Measurements from ENCODE around the gene EPHB6. TPM values are rescaled to one million over a fixed set of nuclear protein-coding genes. Genes with fewer than 3 reads are reported as not detected.

Gene EPHB6, protein sequence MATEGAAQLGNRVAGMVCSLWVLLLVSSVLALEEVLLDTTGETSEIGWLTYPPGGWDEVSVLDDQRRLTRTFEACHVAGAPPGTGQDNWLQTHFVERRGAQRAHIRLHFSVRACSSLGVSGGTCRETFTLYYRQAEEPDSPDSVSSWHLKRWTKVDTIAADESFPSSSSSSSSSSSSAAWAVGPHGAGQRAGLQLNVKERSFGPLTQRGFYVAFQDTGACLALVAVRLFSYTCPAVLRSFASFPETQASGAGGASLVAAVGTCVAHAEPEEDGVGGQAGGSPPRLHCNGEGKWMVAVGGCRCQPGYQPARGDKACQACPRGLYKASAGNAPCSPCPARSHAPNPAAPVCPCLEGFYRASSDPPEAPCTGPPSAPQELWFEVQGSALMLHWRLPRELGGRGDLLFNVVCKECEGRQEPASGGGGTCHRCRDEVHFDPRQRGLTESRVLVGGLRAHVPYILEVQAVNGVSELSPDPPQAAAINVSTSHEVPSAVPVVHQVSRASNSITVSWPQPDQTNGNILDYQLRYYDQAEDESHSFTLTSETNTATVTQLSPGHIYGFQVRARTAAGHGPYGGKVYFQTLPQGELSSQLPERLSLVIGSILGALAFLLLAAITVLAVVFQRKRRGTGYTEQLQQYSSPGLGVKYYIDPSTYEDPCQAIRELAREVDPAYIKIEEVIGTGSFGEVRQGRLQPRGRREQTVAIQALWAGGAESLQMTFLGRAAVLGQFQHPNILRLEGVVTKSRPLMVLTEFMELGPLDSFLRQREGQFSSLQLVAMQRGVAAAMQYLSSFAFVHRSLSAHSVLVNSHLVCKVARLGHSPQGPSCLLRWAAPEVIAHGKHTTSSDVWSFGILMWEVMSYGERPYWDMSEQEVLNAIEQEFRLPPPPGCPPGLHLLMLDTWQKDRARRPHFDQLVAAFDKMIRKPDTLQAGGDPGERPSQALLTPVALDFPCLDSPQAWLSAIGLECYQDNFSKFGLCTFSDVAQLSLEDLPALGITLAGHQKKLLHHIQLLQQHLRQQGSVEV
- 35.9 and 45.9 TPM in 2 replicates for total RNA-seq (2014; rRNA removed; shearing (Covaris generic))

DNA sequence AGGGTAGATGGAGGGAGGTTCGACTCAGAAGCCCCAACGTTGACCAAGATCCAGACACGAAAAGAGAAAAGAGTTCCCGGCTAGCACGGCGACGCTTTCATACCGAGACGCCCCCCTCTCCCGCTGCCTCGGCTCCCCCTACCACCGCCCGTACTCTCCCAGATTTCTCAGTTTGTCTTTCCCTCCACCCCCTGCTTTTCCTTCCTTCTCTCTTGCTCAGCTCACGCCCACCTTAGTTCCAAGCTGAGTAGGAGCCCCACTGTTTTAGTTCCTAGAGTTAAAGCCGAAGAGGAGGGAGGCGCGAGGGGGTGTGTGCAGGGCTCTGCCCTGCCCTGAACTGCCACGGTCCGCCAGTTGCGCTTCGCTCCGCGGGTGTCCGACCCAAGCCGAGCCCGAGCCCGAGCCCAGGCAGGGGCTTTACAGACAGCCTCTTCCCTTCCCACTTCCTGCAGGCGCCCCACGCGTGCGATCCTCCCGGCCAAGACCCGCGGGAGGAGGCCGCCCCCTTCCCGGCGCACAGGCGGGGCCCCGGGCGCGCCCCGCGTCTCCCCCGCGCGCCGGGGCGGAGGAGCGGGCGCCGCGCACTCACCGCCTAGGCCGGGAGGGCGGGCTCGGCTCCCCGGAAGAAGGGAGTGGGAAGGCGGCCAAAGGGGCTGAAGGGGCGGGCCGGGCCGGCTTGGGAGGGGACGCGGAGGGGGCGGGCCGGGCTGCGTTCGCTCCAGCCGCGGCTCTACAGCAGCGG, at the start of gene EPHB6:
TSS of gene EPHB6 (plus strand) at position 705 of the 742 bp plus-strand sequence. CDS start 8,152 bp downstream, outside the sequence.
- peak; percentile 80 for DNase-seq (ENCODE audit: low spot score)

GRCh38 chr7:142805350-142806021, 49.4 kb upstream of the EPHB6 start:
- DNase-seq (ENCODE audit: low spot score) = no peak

DNA sequence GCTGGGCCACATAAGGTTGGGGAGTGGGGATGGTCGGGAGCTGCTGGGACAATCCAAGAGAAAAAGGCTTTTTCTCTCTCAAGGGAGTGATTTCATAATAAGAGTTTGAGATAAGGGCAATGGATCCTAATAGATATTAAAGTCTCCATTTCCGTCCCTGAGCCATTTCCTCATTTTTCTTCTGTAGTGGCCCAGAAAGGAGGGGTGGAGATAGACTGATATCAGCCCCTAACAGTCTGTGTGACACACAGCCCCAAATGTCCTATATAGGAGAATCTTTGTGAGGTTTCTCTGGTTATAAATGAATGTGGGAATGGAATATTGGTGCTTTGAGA, 48.9 kb upstream of the EPHB6 start:
- no peak for DNase-seq (ENCODE audit: low spot score)

DNA sequence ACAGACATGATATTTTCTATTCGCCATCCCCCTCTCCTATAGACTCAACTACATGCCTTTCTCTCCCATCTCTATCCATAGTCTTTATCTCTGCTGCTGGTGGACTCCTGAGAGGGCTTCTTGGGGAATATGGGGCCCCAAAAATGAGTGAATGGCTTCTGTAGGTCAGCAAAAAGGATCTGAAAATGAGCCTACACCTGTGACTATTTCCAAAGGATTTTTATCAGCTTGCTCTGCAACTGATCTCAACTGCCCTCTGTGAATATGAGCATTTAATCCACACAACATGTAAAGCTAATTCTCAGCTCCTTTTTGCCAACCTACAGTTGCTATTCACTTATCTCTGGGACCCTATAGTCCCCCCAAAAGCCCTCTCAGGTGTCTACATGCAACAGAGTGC, 47.9 kb upstream of the EPHB6 start:
- DNase-seq (ENCODE audit: low spot score) = no peak

- DNase-seq (ENCODE audit: low spot score) = no peak
Measured at GRCh38 chr7:142807855-142808460, 46.9 kb upstream of the EPHB6 start.

DNA sequence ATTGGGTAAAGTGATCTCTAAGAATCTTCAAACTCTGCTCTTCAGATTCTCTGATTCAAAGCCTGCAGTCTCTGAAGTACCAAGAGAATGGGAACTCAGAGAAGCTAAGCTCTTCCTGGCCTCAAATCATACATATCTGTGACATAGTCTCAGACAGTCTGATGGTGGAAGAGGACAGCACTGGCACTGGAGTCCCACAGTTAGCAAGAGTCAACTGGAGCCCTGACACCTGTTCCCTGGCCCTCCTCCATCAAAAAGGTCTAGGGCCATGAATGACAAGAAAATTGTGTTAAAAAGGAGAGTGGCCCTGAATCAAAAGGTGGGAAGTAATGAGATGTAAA, 46.4 kb upstream of the EPHB6 start:
- DNase-seq (ENCODE audit: low spot score) = no peak

DNA sequence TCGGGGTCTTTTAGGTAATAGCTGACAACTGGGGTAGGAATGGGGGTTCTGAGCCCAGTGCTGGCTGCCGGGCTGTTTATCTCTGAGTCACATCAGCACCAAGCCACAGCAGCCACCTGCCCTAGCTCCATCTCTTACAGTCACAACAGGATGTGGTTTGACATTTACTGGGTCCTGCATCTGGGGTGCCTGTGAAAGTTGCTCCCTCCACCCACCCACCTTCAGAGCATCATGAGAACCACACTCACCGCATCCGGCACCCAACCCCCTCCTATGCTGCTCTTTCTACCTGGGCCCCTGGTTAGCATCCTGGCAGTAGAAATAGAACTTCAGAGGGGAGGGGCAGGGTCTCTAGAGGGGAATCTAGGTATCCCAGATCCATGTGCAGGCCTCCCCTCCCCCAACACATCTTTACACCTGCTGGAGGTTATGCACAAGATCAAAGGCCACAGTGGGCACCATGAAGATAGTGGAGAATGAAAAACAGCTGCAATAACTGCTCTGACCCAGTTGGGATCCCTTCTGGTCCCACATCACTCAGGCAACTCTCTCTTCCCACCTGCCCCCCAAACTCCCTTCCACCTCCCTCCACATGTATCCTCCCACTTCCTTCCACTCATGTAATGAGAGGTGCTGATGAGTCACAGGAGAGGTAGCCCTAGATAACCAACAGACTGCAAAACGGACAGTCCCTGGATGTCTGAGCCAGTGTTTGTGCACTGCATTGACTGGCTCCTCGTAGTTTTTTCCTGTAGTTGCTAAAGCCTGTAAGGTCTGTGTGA, 45.9 kb upstream of the EPHB6 start:
- DNase-seq (ENCODE audit: low spot score) = peak; percentile 88

- DNase-seq (ENCODE audit: low spot score) = no peak
Measured at GRCh38 chr7:142809671-142810070, 45.2 kb upstream of the EPHB6 start.

GRCh38 chr7:142811154-142811737, 43.6 kb upstream of the EPHB6 start:
- DNase-seq (ENCODE audit: low spot score) = peak; percentile 77

DNA sequence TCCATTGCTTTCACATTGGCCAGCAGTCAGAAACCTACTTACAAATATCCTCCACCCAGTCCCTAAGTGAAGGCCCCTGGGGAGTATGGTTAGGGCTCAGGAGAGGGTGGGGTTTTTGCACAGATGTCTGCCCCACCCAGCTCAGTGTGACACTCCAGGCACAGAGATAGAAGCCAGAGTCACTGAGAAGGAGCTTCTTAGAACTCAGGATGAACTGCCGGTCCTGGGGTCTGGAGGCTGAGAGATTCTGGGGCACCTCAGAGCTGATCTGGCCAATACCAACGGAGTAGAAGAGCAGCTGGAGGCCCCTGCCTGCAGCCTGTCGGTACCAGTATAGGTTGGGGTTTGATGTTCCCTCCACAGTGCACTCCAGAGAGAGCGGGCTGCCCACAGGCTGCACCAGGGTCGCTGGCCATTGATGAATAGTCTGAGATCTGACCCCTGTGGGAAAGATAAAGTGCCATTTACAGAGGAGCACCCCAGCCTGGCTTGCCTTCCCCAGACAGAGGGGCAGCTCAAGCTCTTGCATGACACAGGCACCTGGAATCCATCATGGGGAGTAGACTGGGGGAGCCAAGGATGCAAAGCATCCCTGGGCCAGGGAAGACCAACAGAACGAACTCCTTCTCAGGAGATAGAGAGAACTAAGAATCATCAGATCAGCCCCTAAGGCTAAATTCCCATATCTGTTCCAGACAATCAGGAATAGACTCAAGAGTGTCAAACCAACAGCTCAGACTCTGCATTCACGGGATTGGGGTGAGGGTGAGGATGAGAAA, 42.2 kb upstream of the EPHB6 start:
- DNase-seq (ENCODE audit: low spot score) = no peak

GRCh38 chr7:142813226-142813625, 41.6 kb upstream of the EPHB6 start:
- peak; percentile 87 for DNase-seq (ENCODE audit: low spot score)

- no peak for DNase-seq (ENCODE audit: low spot score)
Measured at GRCh38 chr7:142813699-142814098, 41.2 kb upstream of the EPHB6 start.

DNA sequence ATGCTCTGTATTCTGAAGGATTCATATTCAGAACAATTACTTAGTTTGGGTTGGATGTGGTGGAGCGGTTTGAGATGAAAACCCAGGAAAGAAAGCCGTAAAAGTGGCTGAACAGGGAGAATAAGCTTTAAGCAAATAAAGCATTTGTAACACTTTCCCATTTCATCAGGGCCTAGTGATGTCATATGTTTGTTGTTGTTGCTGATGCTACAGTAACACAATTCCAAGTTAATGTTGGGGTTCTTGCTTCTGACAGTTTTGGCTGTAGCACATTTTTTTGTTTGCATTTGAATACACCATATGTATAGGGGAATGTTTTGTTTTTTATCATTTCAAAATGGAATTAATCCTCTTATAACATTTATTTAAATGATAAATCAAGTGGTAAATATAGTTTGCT, 40.4 kb upstream of the EPHB6 start:
- DNase-seq (ENCODE audit: low spot score) = peak; percentile 44

DNA sequence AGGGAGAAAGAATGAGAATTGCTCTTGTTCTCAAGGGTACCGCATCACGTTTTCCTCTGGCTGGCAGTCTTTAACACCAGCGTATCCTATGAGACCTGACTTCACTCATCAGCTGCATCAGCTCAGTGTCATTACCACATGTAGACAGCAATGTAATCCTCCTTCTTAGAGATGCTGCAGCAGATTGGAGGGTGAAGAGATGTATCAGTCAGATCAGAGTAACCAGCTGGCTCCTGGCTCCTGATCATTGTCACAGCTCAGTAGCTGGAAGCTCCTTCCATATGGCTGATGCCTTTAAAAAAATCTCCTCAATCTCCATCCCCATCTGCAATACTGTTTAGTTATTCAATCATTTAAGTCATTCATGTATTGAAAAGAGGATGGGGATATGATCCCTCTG, 39.7 kb upstream of the EPHB6 start:
- no peak for DNase-seq (ENCODE audit: low spot score)

DNA sequence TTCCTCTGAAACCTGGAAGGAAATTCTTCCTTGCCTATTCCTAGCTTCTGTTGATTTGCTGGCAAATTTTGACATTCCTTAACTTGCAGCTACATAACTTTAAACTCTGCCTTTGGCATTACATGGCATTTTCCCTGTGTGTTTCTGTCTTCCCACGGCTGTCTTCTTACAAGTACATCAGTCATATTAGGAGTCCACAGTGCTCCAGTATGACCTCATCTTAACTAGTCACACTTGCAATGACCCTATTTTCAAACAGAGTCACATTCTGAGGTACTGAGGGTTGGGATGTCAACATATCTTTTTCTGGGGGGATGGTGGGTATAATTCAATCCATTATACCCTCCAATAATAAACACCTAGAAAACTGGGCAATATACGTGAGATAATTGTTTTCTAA, 37.4 kb upstream of the EPHB6 start:
- no peak for DNase-seq (ENCODE audit: low spot score)

DNA sequence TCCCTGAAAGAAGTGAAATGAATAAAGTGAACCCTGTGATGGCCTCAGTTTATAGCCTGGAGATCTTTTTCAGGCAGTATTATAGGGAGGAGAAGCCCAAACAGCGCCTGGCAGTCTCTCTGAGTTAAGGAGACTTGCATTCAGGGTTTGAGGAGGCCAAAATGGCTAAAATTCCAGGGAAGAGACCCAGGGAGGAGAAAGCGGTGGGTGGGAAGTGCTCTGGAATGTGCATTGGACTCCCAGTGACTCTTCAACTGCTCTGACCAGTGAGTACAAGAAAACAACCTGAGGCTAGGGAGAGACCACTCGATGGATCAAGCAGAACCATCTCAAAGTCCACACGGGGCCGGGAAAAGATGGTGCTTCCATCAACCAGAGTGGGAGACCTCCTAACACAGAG, 35.3 kb upstream of the EPHB6 start:
- DNase-seq (ENCODE audit: low spot score) = no peak

DNA sequence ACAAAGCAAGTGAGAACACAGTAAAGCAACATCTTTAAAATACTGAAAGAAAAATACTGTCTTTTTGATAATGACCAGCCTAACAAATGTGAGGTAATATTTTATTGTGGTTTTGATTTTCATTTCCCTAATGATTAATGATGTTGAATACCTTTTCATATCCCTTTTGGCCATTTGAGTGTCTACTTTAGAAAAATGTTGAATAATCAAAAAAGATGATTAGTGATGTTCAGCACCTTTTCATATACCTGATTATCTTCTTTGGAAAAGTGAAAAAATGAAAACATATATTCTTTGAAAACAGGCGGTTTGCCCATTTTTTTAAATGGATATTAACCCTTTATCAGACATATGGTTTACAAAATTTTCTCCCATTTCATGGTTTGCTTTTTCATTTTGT, 32.2 kb upstream of the EPHB6 start:
- DNase-seq (ENCODE audit: low spot score) = no peak

GRCh38 chr7:142827951-142828500, 26.9 kb upstream of the EPHB6 start:
- DNase-seq (ENCODE audit: low spot score) = peak; percentile 70

GRCh38 chr7:142832417-142832816, 22.5 kb upstream of the EPHB6 start:
- DNase-seq (ENCODE audit: low spot score) = peak; percentile 36
